ENCODE measurements around the gene BRD1. TPM values are rescaled to one million over a fixed set of nuclear protein-coding genes. Genes with fewer than 3 reads are reported as not detected.

Gene BRD1
- total and polyA plus RNA-seq, 2 experiments from 2014 or later = 12.3 to 33.8 TPM

GRCh38 chr22:49817359-49817758 is 10.3 kb downstream of the BRD1 start (continued):
- TF ChIP-seq ZNF462 (CRISPR knock-in tag; IDR thresholded peaks at IDR 0.05) (no peak), EZH2phosphoT487 (IDR thresholded peaks at IDR 0.05; ENCODE audit: unreplicated experiment) (no peak), ZNF114 (CRISPR knock-in tag; IDR thresholded peaks at IDR 0.05) (no peak)

- Mint-ChIP-seq H3K9me3 (no peaks in the 10 kb centered on the region), H3K36me3 (ENCODE audit: low read depth) (peaks cover 68% of the 10 kb centered on the region), H3K27ac (no peak overlapping the region), H3K4me3 (no peak overlapping the region), H3K4me1 (peaks cover 3% of the 10 kb centered on the region; the same call in 1 of the 3 replicates), H3K27me3 (ENCODE audit: insufficient read depth, low read depth, poor library complexity) (peaks cover 5% of the 10 kb centered on the region)
- DNase-seq (ENCODE audit: low spot score) (no peak), ATAC-seq (no peak)
- Histone ChIP-seq H3K4me2 (no peak overlapping the region), H3F3A (replicated peaks; ENCODE audit: low read depth) (no peaks in the 10 kb centered on the region), H3K4me3 (no peak overlapping the region), H3K36me3 (ENCODE audit: insufficient read depth) (peaks cover 7% of the 10 kb centered on the region; the same call in 1 of the 2 replicates), H4K20me1 (replicated peaks; ENCODE audit: insufficient read depth) (peaks cover 67% of the 10 kb centered on the region), H2AFZ (no peak overlapping the region), H3K27me3 (ENCODE audit: insufficient read depth) (no peaks in the 10 kb centered on the region), H3K4me1 (ENCODE audit: insufficient read depth) (no peaks in the 10 kb centered on the region), H3K9me2 (ENCODE audit: insufficient read depth) (no peaks in the 10 kb centered on the region), H3K79me2 (replicated peaks; ENCODE audit: insufficient read depth) (peaks cover 100% of the 10 kb centered on the region), H3K27ac (ENCODE audit: low read depth) (no peak overlapping the region)
- TF ChIP-seq NANOG (IDR thresholded peaks at IDR 0.05; ENCODE audit: borderline replicate concordance) (no peak), ZNF114 (CRISPR knock-in tag; IDR thresholded peaks at IDR 0.05) (no peak), EZH2 (IDR thresholded peaks at IDR 0.05; ENCODE audit: low read depth, unreplicated experiment) (no peak), STAT1 (IDR thresholded peaks at IDR 0.05; ENCODE audit: unreplicated experiment) (no peak), ZNF462 (CRISPR knock-in tag; IDR thresholded peaks at IDR 0.05) (no peak), JUNB (IDR thresholded peaks at IDR 0.05; ENCODE audit: unreplicated experiment) (no peak), CTCF (conservative IDR thresholded peaks at IDR 0.05; ENCODE audit: low read depth in 2 of 2) (no peak), EZH2phosphoT487 (IDR thresholded peaks at IDR 0.05; ENCODE audit: unreplicated experiment) (no peak)
These were observed 12.0 kb downstream of the BRD1 start for GRCh38 chr22:49815641-49816091.

Data from GM23338 (cell line).